ENCODE results near the gene LILRB4. TPM values are rescaled to one million over a fixed set of nuclear protein-coding genes. Genes with fewer than 3 reads are reported as not detected.

Gene LILRB4
- total and polyA plus RNA-seq, 9 of the 15 experiments (the other 6 are each of a cell fraction or from before 2014, with no cell fraction given) = not detected

DNA sequence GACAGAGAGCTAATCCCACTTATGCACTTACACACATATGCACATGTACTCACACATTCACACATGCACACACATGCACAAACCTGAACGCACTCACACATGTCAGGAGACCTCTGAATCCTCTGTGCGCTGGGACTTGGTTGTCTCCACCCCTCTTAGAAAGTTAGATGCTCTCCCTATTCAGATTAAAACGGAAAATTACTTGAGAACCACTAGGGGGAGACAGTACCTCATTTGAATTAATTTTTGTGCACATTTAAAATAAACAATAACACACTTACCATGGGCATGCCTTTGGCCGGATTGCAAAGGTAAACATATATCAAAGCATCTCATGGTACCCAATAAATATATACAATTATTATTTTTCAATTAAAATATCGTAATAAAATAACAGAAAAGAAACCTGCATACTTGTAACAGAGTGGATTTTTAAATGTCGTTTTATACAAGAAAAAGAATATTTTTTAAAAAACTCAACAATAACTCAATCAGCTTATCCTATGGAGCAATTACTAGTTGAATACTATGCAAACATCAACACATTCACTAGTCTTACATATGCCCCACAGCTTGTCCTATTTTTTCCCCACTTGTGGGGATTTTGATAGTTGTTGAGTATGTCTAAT is 9.5 kb upstream of the LILRB4 start:
- Histone ChIP-seq H3K79me2 (ENCODE audit: control insufficient read depth, insufficient read depth, low read length) (no peaks in the 10 kb centered on the region), H3K4me3 (no peak overlapping the region), H3K9me1 (ENCODE audit: control insufficient read depth, insufficient read depth, low read length) (no peaks in the 10 kb centered on the region), H4K20me1 (replicated peaks; ENCODE audit: control insufficient read depth, insufficient read depth, low read length) (no peaks in the 10 kb centered on the region), H3K4me1 (replicated peaks in 1 of 2; ENCODE audit: control insufficient read depth in 2 of 2, insufficient read depth in 2 of 2, low read length in 2 of 2) (peaks cover 0 to 11% of the 10 kb centered on the region in 2 experiments; a peak in 3 of 5 replicates), H3K4me2 (ENCODE audit: insufficient read depth, low read length) (no peak overlapping the region), H3K27me3 (ENCODE audit: control insufficient read depth in 2 of 2, insufficient read depth in 2 of 2, low read length in 2 of 2) (peaks cover 4 to 22% of the 10 kb centered on the region in 2 experiments; a peak in 4 of 5 replicates), H3K9ac (ENCODE audit: insufficient read depth in 1 of 2, low read depth in 2 of 2, low read length in 2 of 2) (no peak overlapping the region), H2AFZ (ENCODE audit: low read depth, low read length) (no peak overlapping the region), H3K9me3 (replicated peaks; ENCODE audit: control insufficient read depth, insufficient read depth, low read depth, low read length) (no peaks in the 10 kb centered on the region), H3K27ac (ENCODE audit: extremely low read depth, low read depth, low read length) (no peak overlapping the region), H3K36me3 (ENCODE audit: control insufficient read depth, insufficient read depth, low read length) (no peaks in the 10 kb centered on the region)
- intact Hi-C loops (cut with micrococcal nuclease) = no loop called here
- ChIA-PET POLR2A (interaction anchor here (0.5 to 0.6 kb wide), 2 partner anchors 264 to 406 kb away, joined by 3 read pairs; no protein-coding TSS in a partner anchor), CTCF (ENCODE audit: low intra/inter-chr PET ratio) (interaction anchor here (0.6 to 1.3 kb wide), 3 partner anchors 21 to 23 kb away, joined by 3 to 5 read pairs (median 4); no protein-coding TSS in a partner anchor)
- peak; percentile 53 to 58 (median 55) for DNase-seq (ENCODE audit: extremely low read depth in 1 of 4, low spot score in 3 of 4)
- peak; percentile 85 for FAIRE-seq
- WGBS (ENCODE audit: insufficient coverage, low coverage, missing lambda C conversion rate) = 2% methylated on average over 6 of the region's 6 CpGs
- ATAC-seq = peak; percentile 79
- no TSS peak for BruUV-seq (replicated peaks)
- in situ Hi-C loops (cut with MboI) = loop anchor here (25.0 kb wide), 1 partner anchor 784 kb away; the partner anchor contains the start of gene SHISA7
- no peak for TF ChIP-seq ZNF318 (IDR thresholded peaks at IDR 0.05; ENCODE audit: borderline replicate concordance in 1 of 2, low read depth in 1 of 2)
- TF ChIP-seq CREB5 (CRISPR knock-in tag; IDR thresholded peaks at IDR 0.05) = no peak
- TF ChIP-seq HINFP (tag; conservative IDR thresholded peaks at IDR 0.05; ENCODE audit: low read depth) = no peak
- TF ChIP-seq MCM3 (IDR thresholded peaks at IDR 0.05) = no peak
- no peak for TF ChIP-seq HDAC8 (tag; IDR thresholded peaks at IDR 0.05)
- peak; percentile 32; the same call in 1 of the 2 replicates for TF ChIP-seq SMC3 (conservative IDR thresholded peaks at IDR 0.05; ENCODE audit: insufficient read depth, low read depth, low read length)

Measured in K562 (cell line).